HepG2 (cell line): Measurements from ENCODE around the gene BRINP1. TPM values are rescaled to one million over a fixed set of nuclear protein-coding genes. Genes with fewer than 3 reads are reported as not detected.

Source experiments
- ATAC-seq: fragments of 200-7000 bp; cut with Tn5 transposase; 3 replicates; pipeline ENCODE4 v1.9.1; 2020; ENCODE audit warnings: mild to moderate bottlenecking, moderate library complexity
- BruUV-seq: library from RNA; stranded (reverse); fragments of 400-500 nt; replicated peaks from 2 replicates; lab custom pipeline; 2021; lab: Mats Ljungman, UMichigan
- CTCF ChIA-PET: fragments of 300-600 bp; formaldehyde crosslinking; extraction: SDS; loops from one replicate; lab custom pipeline; 2021; ENCODE audit warnings: low total read pairs, inconsistent platforms, low intra/inter-chr PET ratio; lab: Yijun Ruan, JAX
- POLR2A ChIA-PET: fragments of 350-600 bp; sonication (Branson Sonifier 250); formaldehyde crosslinking; loops from one replicate; lab custom pipeline; 2020; ENCODE audit warnings: antibody characterized with exemption, inconsistent platforms; lab: Yijun Ruan, JAX
- DNase-seq: peaks from one replicate; pipeline ENCODE4 v3.0.0-alpha.2; 2015; ENCODE audit warnings: low spot score
- FAIRE-seq: peaks from 3 replicates; lab custom pipeline; 2011; peaks lifted over from hg19 to GRCh38; lab: Jason Lieb, UNC
- H2AFZ ChIP-seq: one replicate; pipeline ENCODE4 v1.6.1; 2011; ENCODE audit warnings: low read length, inconsistent platforms
- H3K27ac ChIP-seq: fragments of 300-600 bp; 3 replicates; pipeline ENCODE4 v1.8.0; 2011; ENCODE audit warnings: mixed run types, mild to moderate bottlenecking, mixed read lengths, low read length, inconsistent platforms; ENCODE audit not compliant: insufficient read depth; ENCODE audit errors: extremely low read length
- H3K27me3 ChIP-seq, 2 experiments: fragments of 200-600 bp in 1 of 2; 2 replicates in 1 of 2; 3 replicates in 1 of 2; pipeline versions ENCODE4 v1.6.0 to v1.8.0; 2011; ENCODE audit warnings: low read length in 2 of 2, mild to moderate bottlenecking in 2 of 2, moderate library complexity in 2 of 2, inconsistent platforms in 1 of 2; ENCODE audit not compliant: insufficient read depth in 2 of 2, control insufficient read depth in 1 of 2
- H3K36me3 ChIP-seq, 2 experiments: fragments of 200-600 bp in 1 of 2; replicated peaks in 1 of 2; 2 replicates in 1 of 2; 3 replicates in 1 of 2; pipeline versions ENCODE4 v1.5.1 to v1.8.0; 2011; ENCODE audit warnings: low read length in 2 of 2, inconsistent platforms in 1 of 2; ENCODE audit not compliant: insufficient read depth in 2 of 2, control insufficient read depth in 1 of 2
- H3K4me1 ChIP-seq: 2 replicates; pipeline ENCODE4 v1.5.1; 2012; ENCODE audit warnings: low read length, inconsistent platforms; ENCODE audit not compliant: insufficient read depth
- H3K4me2 ChIP-seq: 2 replicates; pipeline ENCODE4 v1.6.0; 2011; ENCODE audit warnings: low read depth, low read length, inconsistent platforms
- H3K4me3 ChIP-seq, 3 experiments: fragments of 200-600 bp in 1 of 3; sonication (generic), shearing (Covaris generic) in 1 of 3; replicated peaks in 1 of 3; 2 replicates each; pipeline ENCODE4 v1.5.1; 2011 to 2016; ENCODE audit warnings: low read length in 3 of 3, inconsistent platforms in 2 of 3, low read depth in 2 of 3, mild to moderate bottlenecking in 2 of 3, control low read depth in 1 of 3, mixed read lengths in 1 of 3; ENCODE audit not compliant: insufficient read depth in 1 of 3
- H3K79me2 ChIP-seq: one replicate; pipeline ENCODE4 v1.6.1; 2011; ENCODE audit warnings: low read length, inconsistent platforms; ENCODE audit not compliant: insufficient read depth
- H3K9ac ChIP-seq: 2 replicates; pipeline ENCODE4 v1.6.0; 2011; ENCODE audit warnings: mild to moderate bottlenecking, low read depth, low read length, inconsistent platforms; ENCODE audit not compliant: insufficient read depth
- H3K9me3 ChIP-seq: 2 replicates; pipeline ENCODE4 v1.5.1; 2012; ENCODE audit warnings: mild to moderate bottlenecking, low read length
- H4K20me1 ChIP-seq: 2 replicates; pipeline ENCODE4 v1.6.0; 2011; ENCODE audit warnings: inconsistent platforms, mild to moderate bottlenecking, low read length, moderate library complexity; ENCODE audit not compliant: insufficient read depth
- ATAD3A ChIP-seq: sonication (generic); formaldehyde crosslinking; IDR thresholded peaks from 2 replicates; pipeline ENCODE4 v1.4.0; 2020; ENCODE audit warnings: missing genetic modification reagents
- BRCA1 ChIP-seq: sonication (generic); formaldehyde crosslinking; IDR thresholded peaks from 2 replicates; pipeline ENCODE4 v1.4.0; 2020; ENCODE audit warnings: missing genetic modification reagents
- FOXA1 ChIP-seq, 2 experiments: fragments of 450-650 bp in 1 of 2; sonication (generic) in 1 of 2; formaldehyde crosslinking in 1 of 2; IDR thresholded peaks; 2 replicates each; pipeline versions ENCODE4 v1.4.0 to v1.6.1; 2016 to 2020; ENCODE audit warnings: missing genetic modification reagents in 1 of 2
- GFI1 ChIP-seq: sonication (generic); formaldehyde crosslinking; IDR thresholded peaks from 2 replicates; pipeline ENCODE4 v1.5.0; 2020; ENCODE audit warnings: missing genetic modification reagents, mild to moderate bottlenecking, borderline replicate concordance
- KDM3A ChIP-seq: IDR thresholded peaks from 2 replicates; pipeline ENCODE4 v1.6.1; 2018; ENCODE audit warnings: low read depth, missing compliant biosample characterization
- MZF1 ChIP-seq: sonication (generic); formaldehyde crosslinking; IDR thresholded peaks from 2 replicates; pipeline ENCODE4 v1.8.1; 2023; ENCODE audit warnings: mild to moderate bottlenecking, missing genetic modification reagents, borderline replicate concordance
- NFE2L1 ChIP-seq: sonication (generic); formaldehyde crosslinking; IDR thresholded peaks from 2 replicates; pipeline ENCODE4 v1.4.0; 2020; ENCODE audit warnings: missing genetic modification reagents, mild to moderate bottlenecking, borderline replicate concordance
- REST ChIP-seq, 2 experiments: IDR thresholded peaks; 2 replicates each; pipeline ENCODE4 v1.6.1; 2011 to 2012; ENCODE audit warnings: low read length in 2 of 2, borderline replicate concordance in 1 of 2, low read depth in 1 of 2, mild to moderate bottlenecking in 1 of 2, moderate library complexity in 1 of 2
- SALL1 ChIP-seq: sonication (generic); formaldehyde crosslinking; IDR thresholded peaks from 2 replicates; pipeline ENCODE4 v1.8.0; 2022; ENCODE audit warnings: mild to moderate bottlenecking, missing genetic modification reagents
- SIN3A ChIP-seq: IDR thresholded peaks from 2 replicates; pipeline ENCODE4 v1.6.1; 2011; ENCODE audit warnings: low read depth, mild to moderate bottlenecking, control low read depth, low read length, borderline replicate concordance
- SMARCC2 ChIP-seq: fragments of 450-650 bp; IDR thresholded peaks from 2 replicates; pipeline ENCODE4 v1.6.1; 2017; ENCODE audit warnings: antibody characterized with exemption, mild to moderate bottlenecking
- YY1 ChIP-seq: IDR thresholded peaks from 2 replicates; pipeline ENCODE4 v1.6.1; 2011; ENCODE audit warnings: low read length, low read depth, moderate library complexity, mild to moderate bottlenecking; ENCODE audit not compliant: insufficient read depth, insufficient replicate concordance
- ZMYM4 ChIP-seq: sonication (generic); formaldehyde crosslinking; IDR thresholded peaks from 2 replicates; pipeline ENCODE4 v1.8.1; 2023; ENCODE audit warnings: mild to moderate bottlenecking, missing genetic modification reagents
- ZNF230 ChIP-seq: sonication (generic); formaldehyde crosslinking; IDR thresholded peaks from 2 replicates; pipeline ENCODE4 v1.4.0; 2020; ENCODE audit warnings: mild to moderate bottlenecking, missing genetic modification reagents
- ZNF333 ChIP-seq: sonication (generic); formaldehyde crosslinking; IDR thresholded peaks from 2 replicates; pipeline ENCODE4 v1.4.0; 2020; ENCODE audit warnings: mild to moderate bottlenecking, missing genetic modification reagents, borderline replicate concordance
- ZNF687 ChIP-seq: sonication (generic); formaldehyde crosslinking; IDR thresholded peaks from 2 replicates; pipeline ENCODE4 v1.5.1; 2020; ENCODE audit warnings: mild to moderate bottlenecking, missing genetic modification reagents, moderate library complexity
- WGBS: methylation state at CpG from one replicate; pipeline ENCODE4 v1.1.6; 2017; ENCODE audit warnings: low lambda C conversion rate; 5-methylcytosine and 5-hydroxymethylcytosine counted together
- in situ Hi-C: cut with HindIII; loops from 2 replicates; pipeline ENCODE4 v1.10.0; 2017; ENCODE audit warnings: low pct_unique_long_range_greater_than_20kb; ENCODE audit not compliant: extremely low pct_ligation_motif_present
- intact Hi-C: fragments of 100-400 bp; cut with micrococcal nuclease; formaldehyde crosslinking; loops from one replicate; pipeline ENCODE4 v1.10.0; 2022; ENCODE audit not compliant: unreplicated experiment
- polyA plus RNA-seq, 8 experiments: library from polyadenylated mRNA; depleted of rRNA in 3 of 8; stranded (reverse) in 7 of 8; unstranded in 1 of 8; fragments of >200 nt; fragmentation: Illumina TruSeq in 4 of 8; extraction: Trizol in 4 of 8; gene quantifications; 2 replicates each; pipeline versions ENCODE4 v1.2.1 to v1.2.3, GENCODE V29; 2011 to 2016; ENCODE audit warnings: low read depth in 4 of 8, missing spikeins in 1 of 8, mixed read lengths in 1 of 8; ENCODE audit not compliant: insufficient read depth in 1 of 8
- total RNA-seq, 5 experiments: library from RNA; depleted of rRNA; stranded (reverse); fragments of >200 nt; fragmentation: Illumina TruSeq; extraction: Trizol; gene quantifications; 2 replicates each; pipeline ENCODE4 v1.2.3, GENCODE V29; 2016; ENCODE audit warnings: low read depth in 1 of 5

Gene BRINP1
- total and polyA plus RNA-seq, 2 of the 13 experiments (the other 11 are each of a cell fraction or from before 2014, with no cell fraction given), result not detected

- in situ Hi-C loops (no loop called here), intact Hi-C loops (no loop called here)
- ChIA-PET POLR2A (no interaction called here), CTCF (no interaction called here)
- BruUV-seq, result no TSS peak
- Histone ChIP-seq H3K4me3 (no peak overlapping the region), H3K27ac (no peak overlapping the region), H3K36me3 (no peaks in the 10 kb centered on the region), H3K4me1 (no peaks in the 10 kb centered on the region), H3K4me2 (no peak overlapping the region), H3K9ac (no peak overlapping the region), H3K27me3 (0 out of 5 replicates have a peak, but pooled peaks cover 0 to 4% of the 10 kb centered on the region in 2 experiments), H4K20me1 (no peaks in the 10 kb centered on the region), H3K79me2 (no peaks in the 10 kb centered on the region), H3K9me3 (no peaks in the 10 kb centered on the region), H2AFZ (no peak overlapping the region)
- no peak for DNase-seq
- no peak for FAIRE-seq
- no peak for ATAC-seq
- WGBS, result 45% methylated on average over 1 of the region's 1 CpG
- TF ChIP-seq ZNF333 (CRISPR knock-in tag) (no peak), BRCA1 (CRISPR knock-in tag) (no peak), KDM3A (CRISPR knock-in tag) (no peak), FOXA1 (IDR thresholded peaks at IDR 0.05) (no peak), FOXA1 (CRISPR knock-in tag; IDR thresholded peaks at IDR 0.05) (no peak), ZNF687 (CRISPR knock-in tag) (no peak), MZF1 (no peak), ZMYM4 (CRISPR knock-in tag) (no peak), NFE2L1 (CRISPR knock-in tag) (no peak), ATAD3A (CRISPR knock-in tag) (no peak), SALL1 (CRISPR knock-in tag) (no peak), GFI1 (CRISPR knock-in tag) (no peak), YY1 (no peak), REST (IDR thresholded peaks at IDR 0.05; ENCODE audit: borderline replicate concordance in 1 of 2, low read depth in 1 of 2, low read length in 2 of 2) (no peak), SMARCC2 (no peak), ZNF230 (no peak), SIN3A (no peak)
These were observed 88.3 kb downstream of the BRINP1 start for GRCh38 chr9:119280740-119281485.
